Peyer's patch (tissue), 4 donors: Measurements from ENCODE around the gene BMPER.

Experiments
- POLR2A ChIP-seq, 2 donors: fragments of 450-650 bp; IDR thresholded peaks; one replicate each; pipeline ENCODE4 v1.5.1; 2017; ENCODE audit warnings: antibody characterized with exemption in 2 of 2, mild to moderate bottlenecking in 2 of 2, moderate library complexity in 2 of 2
- TF ChIP-seq, protein P1 (sequence below), 6 experiments: fragments of 450-650 bp in 4 of 6; fragments of 200-600 bp in 2 of 6; sonication (generic) in 1 of 6; IDR thresholded peaks; one replicate each; pipeline ENCODE4 v1.5.1; 2017 to 2019; ENCODE audit warnings: antibody characterized with exemption in 6 of 6, mild to moderate bottlenecking in 3 of 6, moderate library complexity in 1 of 6

DNA sequence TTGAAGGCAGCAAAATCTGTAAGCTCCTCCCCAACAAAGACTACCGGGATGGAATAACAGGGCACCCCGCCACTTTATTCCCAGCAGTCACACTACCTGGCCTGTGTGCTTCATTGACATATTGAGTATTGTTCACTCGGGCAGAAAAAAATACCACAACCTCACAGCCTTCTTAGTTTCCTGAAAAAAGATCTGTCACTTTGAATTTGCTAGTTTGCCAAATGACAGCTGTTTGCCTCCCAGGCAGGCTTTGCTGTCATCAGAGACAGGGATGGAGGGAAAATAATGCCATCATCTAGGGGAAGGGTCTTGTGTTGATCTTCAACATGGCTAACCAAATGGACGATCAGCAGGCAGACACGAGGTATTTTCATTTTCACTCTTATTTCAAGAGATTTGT lies 26.9 kb downstream of the BMPER start:
- TF ChIP-seq POLR2A (IDR thresholded peaks at IDR 0.05) = no peak
- TF ChIP-seq, protein P1, sequence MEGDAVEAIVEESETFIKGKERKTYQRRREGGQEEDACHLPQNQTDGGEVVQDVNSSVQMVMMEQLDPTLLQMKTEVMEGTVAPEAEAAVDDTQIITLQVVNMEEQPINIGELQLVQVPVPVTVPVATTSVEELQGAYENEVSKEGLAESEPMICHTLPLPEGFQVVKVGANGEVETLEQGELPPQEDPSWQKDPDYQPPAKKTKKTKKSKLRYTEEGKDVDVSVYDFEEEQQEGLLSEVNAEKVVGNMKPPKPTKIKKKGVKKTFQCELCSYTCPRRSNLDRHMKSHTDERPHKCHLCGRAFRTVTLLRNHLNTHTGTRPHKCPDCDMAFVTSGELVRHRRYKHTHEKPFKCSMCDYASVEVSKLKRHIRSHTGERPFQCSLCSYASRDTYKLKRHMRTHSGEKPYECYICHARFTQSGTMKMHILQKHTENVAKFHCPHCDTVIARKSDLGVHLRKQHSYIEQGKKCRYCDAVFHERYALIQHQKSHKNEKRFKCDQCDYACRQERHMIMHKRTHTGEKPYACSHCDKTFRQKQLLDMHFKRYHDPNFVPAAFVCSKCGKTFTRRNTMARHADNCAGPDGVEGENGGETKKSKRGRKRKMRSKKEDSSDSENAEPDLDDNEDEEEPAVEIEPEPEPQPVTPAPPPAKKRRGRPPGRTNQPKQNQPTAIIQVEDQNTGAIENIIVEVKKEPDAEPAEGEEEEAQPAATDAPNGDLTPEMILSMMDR (IDR thresholded peaks at IDR 0.05) = no peak
